ENCODE data around the gene NRP2. TPM values are rescaled to one million over a fixed set of nuclear protein-coding genes. Genes with fewer than 3 reads are reported as not detected.

Gene NRP2
- total RNA-seq, 2 donors from 2014 or later = 9.7 to 21.0 TPM

- 67% methylated on average over 7 of the region's 7 CpGs for WGBS
- DNase-seq (ENCODE audit: low spot score) = no peak
- H3K4me3 ChIP-seq = no peak overlapping the region
- intact Hi-C loops (cut with DNase I) = no loop called here
- H3K9me3 ChIP-seq = no peaks in the 10 kb centered on the region
- H3K4me1 ChIP-seq (replicated peaks) = peaks cover 7% of the 10 kb centered on the region
- no peaks in the 10 kb centered on the region for H3K36me3 ChIP-seq
- no peak overlapping the region for H3K27ac ChIP-seq
- H3K27me3 ChIP-seq (replicated peaks; ENCODE audit: insufficient read depth) = no peaks in the 10 kb centered on the region
- TF ChIP-seq POLR2A (IDR thresholded peaks at IDR 0.05) (no peak), POLR2AphosphoS5 (IDR thresholded peaks at IDR 0.05) (no peak), CTCF (IDR thresholded peaks at IDR 0.05) (no peak)
Observed at GRCh38 chr2:205802065-205802464, 119.8 kb downstream of the NRP2 start.

GRCh38 chr2:205802941-205803340, 120.6 kb downstream of the NRP2 start:
- intact Hi-C loops (cut with DNase I) = no loop called here
- Histone ChIP-seq H3K4me1 (replicated peaks) (peaks cover 7% of the 10 kb centered on the region), H3K9me3 (no peaks in the 10 kb centered on the region), H3K27me3 (replicated peaks; ENCODE audit: insufficient read depth) (no peaks in the 10 kb centered on the region), H3K4me3 (no peak overlapping the region), H3K36me3 (no peaks in the 10 kb centered on the region), H3K27ac (no peak overlapping the region)
- DNase-seq (ENCODE audit: low spot score) = no peak
- WGBS = 80% methylated on average over 6 of the region's 6 CpGs
- TF ChIP-seq CTCF (IDR thresholded peaks at IDR 0.05) (no peak), POLR2A (IDR thresholded peaks at IDR 0.05) (no peak), POLR2AphosphoS5 (IDR thresholded peaks at IDR 0.05) (no peak)

GRCh38 chr2:205803500-205803899, 121.2 kb downstream of the NRP2 start:
- intact Hi-C loops (cut with DNase I) = no loop called here
- H3K36me3 ChIP-seq = no peaks in the 10 kb centered on the region
- no peak for TF ChIP-seq POLR2AphosphoS5 (IDR thresholded peaks at IDR 0.05)
- peaks cover 7% of the 10 kb centered on the region for H3K4me1 ChIP-seq (replicated peaks)
- DNase-seq (ENCODE audit: low spot score) = no peak
- H3K9me3 ChIP-seq = no peaks in the 10 kb centered on the region
- 90% methylated on average over 1 of the region's 1 CpG for WGBS
- H3K27me3 ChIP-seq (replicated peaks; ENCODE audit: insufficient read depth) = no peaks in the 10 kb centered on the region
- no peak overlapping the region for H3K27ac ChIP-seq
- no peak overlapping the region for H3K4me3 ChIP-seq

GRCh38 chr2:205805136-205805535, 122.8 kb downstream of the NRP2 start:
- no peak for DNase-seq (ENCODE audit: low spot score)
- H3K4me1 ChIP-seq (replicated peaks) = peaks cover 7% of the 10 kb centered on the region
- 60% methylated on average over 8 of the region's 8 CpGs for WGBS
- no peaks in the 10 kb centered on the region for H3K9me3 ChIP-seq
- intact Hi-C loops (cut with DNase I) = no loop called here
- TF ChIP-seq POLR2A (IDR thresholded peaks at IDR 0.05) = no peak
- no peak for TF ChIP-seq POLR2AphosphoS5 (IDR thresholded peaks at IDR 0.05)
- no peak for TF ChIP-seq CTCF (IDR thresholded peaks at IDR 0.05)
- H3K4me3 ChIP-seq = no peak overlapping the region
- H3K27me3 ChIP-seq (replicated peaks; ENCODE audit: insufficient read depth) = no peaks in the 10 kb centered on the region
- H3K27ac ChIP-seq = no peak overlapping the region
- no peaks in the 10 kb centered on the region for H3K36me3 ChIP-seq

- DNase-seq (ENCODE audit: low spot score) = no peak
- H3K27me3 ChIP-seq (replicated peaks; ENCODE audit: insufficient read depth) = no peaks in the 10 kb centered on the region
- H3K4me3 ChIP-seq = no peak overlapping the region
- WGBS = 45% methylated on average over 18 of the region's 18 CpGs
- no peaks in the 10 kb centered on the region for H3K36me3 ChIP-seq
- peaks cover 1% of the 10 kb centered on the region for H3K4me1 ChIP-seq (replicated peaks)
- TF ChIP-seq POLR2A (IDR thresholded peaks at IDR 0.05) (no peak), CTCF (IDR thresholded peaks at IDR 0.05) (no peak), POLR2AphosphoS5 (IDR thresholded peaks at IDR 0.05) (no peak)
- H3K9me3 ChIP-seq = no peaks in the 10 kb centered on the region
- intact Hi-C loops (cut with DNase I) = no loop called here
- H3K27ac ChIP-seq = no peak overlapping the region
Observed at GRCh38 chr2:205806143-205806905, 124.0 kb downstream of the NRP2 start.

All from prostate gland (tissue), 2 donors.